ENCODE results near the gene MARCHF10. TPM values are rescaled to one million over a fixed set of nuclear protein-coding genes. Genes with fewer than 3 reads are reported as not detected.
A peak's percentile ranks its signal among the peaks of the same experiment; 100 is the strongest.
"Not testable (repeated sequence)": the region's sequence is repeated elsewhere in the genome, so short reads cannot be mapped to it uniquely, and the experiment has no call there.

Gene MARCHF10
- total RNA-seq, 2 experiments from 2014 or later = not detected

GRCh38 chr17:62693616-62694409 lies 114.3 kb downstream of the MARCHF10 start:
- peaks cover 2% of the 10 kb centered on the region for H3K27me3 Mint-ChIP-seq
- H3K9me3 Mint-ChIP-seq = no peaks in the 10 kb centered on the region
- H3K36me3 Mint-ChIP-seq (ENCODE audit: low read depth) = no peaks in the 10 kb centered on the region
- intact Hi-C loops (cut with micrococcal nuclease) = no loop called here
- no peaks in the 10 kb centered on the region for H3K4me1 Mint-ChIP-seq (ENCODE audit: low read depth)
- no peak overlapping the region for H3K27ac Mint-ChIP-seq
- ATAC-seq = no peak
- POLR2A ChIA-PET = interaction anchor here (1.0 kb wide), 1 partner anchor 35 kb away, joined by 4 read pairs; no protein-coding TSS in a partner anchor
- TF ChIP-seq, protein P1, sequence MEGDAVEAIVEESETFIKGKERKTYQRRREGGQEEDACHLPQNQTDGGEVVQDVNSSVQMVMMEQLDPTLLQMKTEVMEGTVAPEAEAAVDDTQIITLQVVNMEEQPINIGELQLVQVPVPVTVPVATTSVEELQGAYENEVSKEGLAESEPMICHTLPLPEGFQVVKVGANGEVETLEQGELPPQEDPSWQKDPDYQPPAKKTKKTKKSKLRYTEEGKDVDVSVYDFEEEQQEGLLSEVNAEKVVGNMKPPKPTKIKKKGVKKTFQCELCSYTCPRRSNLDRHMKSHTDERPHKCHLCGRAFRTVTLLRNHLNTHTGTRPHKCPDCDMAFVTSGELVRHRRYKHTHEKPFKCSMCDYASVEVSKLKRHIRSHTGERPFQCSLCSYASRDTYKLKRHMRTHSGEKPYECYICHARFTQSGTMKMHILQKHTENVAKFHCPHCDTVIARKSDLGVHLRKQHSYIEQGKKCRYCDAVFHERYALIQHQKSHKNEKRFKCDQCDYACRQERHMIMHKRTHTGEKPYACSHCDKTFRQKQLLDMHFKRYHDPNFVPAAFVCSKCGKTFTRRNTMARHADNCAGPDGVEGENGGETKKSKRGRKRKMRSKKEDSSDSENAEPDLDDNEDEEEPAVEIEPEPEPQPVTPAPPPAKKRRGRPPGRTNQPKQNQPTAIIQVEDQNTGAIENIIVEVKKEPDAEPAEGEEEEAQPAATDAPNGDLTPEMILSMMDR (IDR thresholded peaks at IDR 0.05) = no peak
- H3K4me3 Mint-ChIP-seq = no peak overlapping the region
- no peak for DNase-seq
- CTCF ChIA-PET = interaction anchor here (0.9 to 1.1 kb wide), 2 partner anchors 21 to 35 kb away, joined by 3 to 4 read pairs; no protein-coding TSS in a partner anchor

GRCh38 chr17:62692721-62693431 lies 115.2 kb downstream of the MARCHF10 start:
- Mint-ChIP-seq H3K27me3 (peaks cover 2% of the 10 kb centered on the region), H3K4me1 (ENCODE audit: low read depth) (no peaks in the 10 kb centered on the region), H3K4me3 (no peak overlapping the region), H3K27ac (no peak overlapping the region), H3K36me3 (ENCODE audit: low read depth) (no peaks in the 10 kb centered on the region), H3K9me3 (no peaks in the 10 kb centered on the region)
- no peak for ATAC-seq
- intact Hi-C loops (cut with micrococcal nuclease) = no loop called here
- TF ChIP-seq, protein P1 (IDR thresholded peaks at IDR 0.05) = no peak
- CTCF ChIA-PET = interaction anchor here (1.1 kb wide), 1 partner anchor 20 kb away, joined by 4 read pairs; no protein-coding TSS in a partner anchor
- DNase-seq = peak; percentile 20
- POLR2A ChIA-PET = no interaction called here

- TF ChIP-seq, protein P1 (IDR thresholded peaks at IDR 0.05) = no peak
Measured at GRCh38 chr17:62692159-62692651, 115.9 kb downstream of the MARCHF10 start.

GRCh38 chr17:62691589-62691915 lies 116.6 kb downstream of the MARCHF10 start:
- H3K27ac Mint-ChIP-seq; CTCF ChIA-PET; POLR2A ChIA-PET; H3K36me3 Mint-ChIP-seq (ENCODE audit: low read depth); H3K4me3 Mint-ChIP-seq; ATAC-seq; H3K4me1 Mint-ChIP-seq (ENCODE audit: low read depth); H3K9me3 Mint-ChIP-seq; H3K27me3 Mint-ChIP-seq; DNase-seq; intact Hi-C loops (cut with micrococcal nuclease): not testable (repeated sequence)

More at GRCh38 chr17:62692159-62692651, 115.9 kb downstream of the MARCHF10 start:
- Mint-ChIP-seq H3K4me3 (no peak overlapping the region), H3K27ac (no peak overlapping the region), H3K9me3 (no peaks in the 10 kb centered on the region), H3K4me1 (ENCODE audit: low read depth) (no peaks in the 10 kb centered on the region), H3K27me3 (peaks cover 2% of the 10 kb centered on the region), H3K36me3 (ENCODE audit: low read depth) (no peaks in the 10 kb centered on the region)
- ChIA-PET POLR2A (no interaction called here), CTCF (no interaction called here)
- intact Hi-C loops (cut with micrococcal nuclease) = no loop called here
- DNase-seq = no peak
- no peak for ATAC-seq

- no peak for ATAC-seq
- intact Hi-C loops (cut with micrococcal nuclease) = no loop called here
- Mint-ChIP-seq H3K4me1 (ENCODE audit: low read depth) (no peaks in the 10 kb centered on the region), H3K27me3 (peaks cover 2% of the 10 kb centered on the region), H3K36me3 (ENCODE audit: low read depth) (no peaks in the 10 kb centered on the region), H3K4me3 (no peak overlapping the region), H3K9me3 (no peaks in the 10 kb centered on the region), H3K27ac (no peak overlapping the region)
- POLR2A ChIA-PET = no interaction called here
- DNase-seq = no peak
- CTCF ChIA-PET = no interaction called here
- TF ChIP-seq, protein P1 (IDR thresholded peaks at IDR 0.05) = no peak
Measured at GRCh38 chr17:62690168-62690897, 117.8 kb downstream of the MARCHF10 start.

Measured in activated CD8-positive, alpha-beta T cell treated with anti-CD3 and anti-CD28 coated beads for 36 hours (primary cell).